GM18861 (cell line): ENCODE measurements around the gene BPTF.
"Not testable (repeated sequence)": the region's sequence is repeated elsewhere in the genome, so short reads cannot be mapped to it uniquely, and the experiment has no call there.

Experiments
- ATAC-seq: cut with Tn5 transposase; IDR thresholded peaks from one replicate; pipeline ENCODE4 v1.9.1; 2021; ENCODE audit not compliant: unreplicated experiment

The BPTF gene

GRCh38 chr17:67824735-67825626 lies at the start of gene BPTF:
BPTF (plus strand) TSS chr17:67825503; CDS start chr17:67825725, 222 bp downstream.
- peak; percentile 68 for ATAC-seq

- ATAC-seq: no peak
Observed at GRCh38 chr17:67779098-67779672, 46.1 kb upstream of the BPTF start.

GRCh38 chr17:67784364-67785121 lies 40.8 kb upstream of the BPTF start:
- ATAC-seq: no peak

- ATAC-seq: no peak
Observed at GRCh38 chr17:67785122-67785477, 40.2 kb upstream of the BPTF start.

- ATAC-seq: no peak
Observed at GRCh38 chr17:67785504-67785903, 39.8 kb upstream of the BPTF start.

GRCh38 chr17:67800495-67800928 lies 24.8 kb upstream of the BPTF start:
- ATAC-seq: peak; percentile 68

GRCh38 chr17:67801626-67802175 lies 23.6 kb upstream of the BPTF start:
- no peak for ATAC-seq

GRCh38 chr17:67810464-67810863 lies 14.8 kb upstream of the BPTF start:
- no peak for ATAC-seq

- not testable (repeated sequence) for ATAC-seq
Observed at GRCh38 chr17:67812380-67812779, 12.9 kb upstream of the BPTF start.

- ATAC-seq: no peak
Observed at GRCh38 chr17:67813803-67814180, 11.5 kb upstream of the BPTF start.

GRCh38 chr17:67818110-67819002 lies 6.9 kb upstream of the BPTF start:
- ATAC-seq: peak; percentile 68

GRCh38 chr17:67819722-67820121 lies 5.6 kb upstream of the BPTF start:
- no peak for ATAC-seq

- no peak for ATAC-seq
Observed at GRCh38 chr17:67821871-67822367, 3.4 kb upstream of the BPTF start.

- ATAC-seq: peak; percentile 22
Observed at GRCh38 chr17:67825627-67826601, 611 bp downstream of the BPTF start.

- ATAC-seq: no peak
Observed at GRCh38 chr17:67829331-67829730, 4.0 kb downstream of the BPTF start.

- ATAC-seq: no peak
Observed at GRCh38 chr17:67830440-67830839, 5.1 kb downstream of the BPTF start.

GRCh38 chr17:67831268-67831667 lies 6.0 kb downstream of the BPTF start:
- ATAC-seq: no peak

GRCh38 chr17:67833134-67833533 lies 7.8 kb downstream of the BPTF start:
- no peak for ATAC-seq
